PC-9 (cell line): ENCODE results near the gene SIPA1L2. TPM values are rescaled to one million over a fixed set of nuclear protein-coding genes. Genes with fewer than 3 reads are reported as not detected.

Experiments
- BruUV-seq: library from RNA; stranded (reverse); fragments of 400-500 nt; replicated peaks from 2 replicates; lab custom pipeline; 2021; lab: Mats Ljungman, UMichigan
- CTCF ChIA-PET: fragments of 300-600 bp; sonication (Branson Sonifier 250); formaldehyde crosslinking; loops from one replicate; lab custom pipeline; 2022; ENCODE audit warnings: antibody characterized with exemption; lab: Charles Lee
- POLR2A ChIA-PET: fragments of 300-600 bp; sonication (Branson Sonifier 250); formaldehyde crosslinking; loops from one replicate; lab custom pipeline; 2022; ENCODE audit warnings: antibody characterized with exemption; ENCODE audit not compliant: unreplicated experiment; lab: Charles Lee
- DNase-seq, 2 experiments: peaks; one replicate each; pipeline versions ENCODE4 v3.0.0 to v3.0.0-alpha.2; 2015 to 2022; ENCODE audit warnings: mixed read lengths in 1 of 2
- H2AFZ ChIP-seq: fragments of 200-600 bp; sonication (generic); 2 replicates; pipeline ENCODE4 v1.8.1; 2017; ENCODE audit warnings: antibody characterized with exemption
- H3F3A ChIP-seq: fragments of 200-600 bp; sonication (generic); 2 replicates; pipeline ENCODE4 v1.8.1; 2017; ENCODE audit warnings: antibody characterized with exemption, mild to moderate bottlenecking, low read depth; ENCODE audit not compliant: insufficient read depth
- H3K27ac ChIP-seq: fragments of 200-600 bp; sonication (generic); 2 replicates; pipeline ENCODE4 v1.6.1; 2016; ENCODE audit warnings: mixed run types
- H3K27me3 ChIP-seq: fragments of 200-600 bp; sonication (generic); 2 replicates; pipeline ENCODE4 v1.6.1; 2016; ENCODE audit warnings: low read depth, mixed run types; ENCODE audit not compliant: insufficient read depth
- H3K36me3 ChIP-seq: fragments of 200-600 bp; sonication (generic); 2 replicates; pipeline ENCODE4 v1.6.1; 2016; ENCODE audit warnings: low read depth, mixed run types
- H3K4me1 ChIP-seq: fragments of 200-600 bp; sonication (generic); replicated peaks from 2 replicates; pipeline ENCODE4 v1.6.1; 2016; ENCODE audit warnings: mixed run types; ENCODE audit not compliant: insufficient read depth
- H3K4me2 ChIP-seq: fragments of 200-600 bp; sonication (generic); 2 replicates; pipeline ENCODE4 v1.6.1; 2017; ENCODE audit warnings: mixed run types
- H3K4me3 ChIP-seq: fragments of 200-600 bp; sonication (generic); 2 replicates; pipeline ENCODE4 v1.6.1; 2016; ENCODE audit warnings: mixed run types
- H3K79me2 ChIP-seq: fragments of 200-600 bp; sonication (generic); 2 replicates; pipeline ENCODE4 v1.6.1; 2017; ENCODE audit warnings: low read depth, mixed run types
- H3K9me2 ChIP-seq: fragments of 200-600 bp; sonication (generic); 2 replicates; pipeline ENCODE4 v1.8.1; 2017; ENCODE audit warnings: mild to moderate bottlenecking; ENCODE audit not compliant: insufficient read depth
- H3K9me3 ChIP-seq: fragments of 200-600 bp; sonication (generic); 2 replicates; pipeline ENCODE4 v1.8.1; 2016; ENCODE audit warnings: low read depth; ENCODE audit not compliant: insufficient read depth
- H4K20me1 ChIP-seq: fragments of 200-600 bp; sonication (generic); 2 replicates; pipeline ENCODE4 v1.8.1; 2017; ENCODE audit not compliant: insufficient read depth
- CTCF ChIP-seq: fragments of 200-600 bp; sonication (generic); conservative IDR thresholded peaks from 2 replicates; pipeline ENCODE4 v1.6.1; 2017; ENCODE audit warnings: mixed run types, antibody characterized with exemption, mild to moderate bottlenecking, moderate library complexity
- EZH2 ChIP-seq: fragments of 200-600 bp; sonication (generic); IDR thresholded peaks from 2 replicates; pipeline ENCODE4 v1.8.0; 2017; ENCODE audit warnings: antibody characterized with exemption, low read depth
- intact Hi-C: fragments of 100-400 bp; cut with micrococcal nuclease; formaldehyde crosslinking; loops from one replicate; pipeline ENCODE4 v1.10.0; 2022; ENCODE audit not compliant: unreplicated experiment
- total RNA-seq: library from RNA; stranded (reverse); gene quantifications from 2 replicates; pipeline ENCODE4 v1.2.3, GENCODE V29; 2021

The SIPA1L2 gene
- total RNA-seq, 1 experiment from 2014 or later = not detected

GRCh38 chr1:232597721-232598120 lies 32.2 kb downstream of the SIPA1L2 start:
- intact Hi-C loops = no loop called here
- Histone ChIP-seq H3K27ac (no peak overlapping the region), H3K79me2 (no peaks in the 10 kb centered on the region), H3K4me3 (no peak overlapping the region), H3K9me2 (no peaks in the 10 kb centered on the region), H3K4me2 (no peak overlapping the region), H3K9me3 (no peaks in the 10 kb centered on the region), H3K27me3 (no peaks in the 10 kb centered on the region), H4K20me1 (no peaks in the 10 kb centered on the region), H3K36me3 (no peaks in the 10 kb centered on the region), H2AFZ (no peak overlapping the region), H3F3A (peaks cover 6% of the 10 kb centered on the region; the same call in 1 of the 2 replicates), H3K4me1 (peaks cover 25% of the 10 kb centered on the region)
- ChIA-PET POLR2A (no interaction called here), CTCF (no interaction called here)
- no TSS peak for BruUV-seq
- no peak for TF ChIP-seq EZH2
- TF ChIP-seq CTCF = no peak
- no peak for DNase-seq

DNA sequence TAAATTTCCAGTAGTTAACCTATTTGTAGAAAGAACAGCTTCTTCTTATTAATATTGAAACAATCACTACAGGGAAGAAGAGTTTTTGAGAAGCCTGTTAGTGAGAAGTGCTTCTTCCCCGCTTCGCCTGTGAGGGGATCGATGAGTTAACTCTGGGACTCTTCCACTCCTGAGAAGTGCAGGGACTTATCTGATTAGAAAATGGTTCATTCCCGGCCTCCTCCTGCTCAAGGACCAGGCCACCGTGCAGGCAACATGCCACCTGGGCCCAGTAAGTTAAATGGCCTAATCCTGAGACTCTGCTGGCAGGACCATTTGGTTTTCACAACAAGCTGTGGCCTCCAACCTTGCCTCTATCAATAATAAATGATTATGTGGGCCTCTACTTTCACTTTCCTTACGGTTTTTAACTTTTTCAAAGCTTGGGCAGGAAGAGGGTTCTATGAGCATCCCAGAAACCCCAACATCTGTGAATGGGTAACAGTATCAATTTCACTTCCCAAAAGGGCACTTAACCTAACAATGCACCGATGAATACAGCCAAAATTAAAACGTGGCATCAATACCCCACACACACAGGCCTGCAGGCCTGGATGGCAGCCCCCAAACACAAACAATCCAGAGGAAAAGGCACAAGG lies 33.1 kb downstream of the SIPA1L2 start:
- Histone ChIP-seq H3K4me3 (no peak overlapping the region), H3F3A (peaks cover 6% of the 10 kb centered on the region; the same call in 1 of the 2 replicates), H3K36me3 (no peaks in the 10 kb centered on the region), H2AFZ (no peak overlapping the region), H3K9me3 (no peaks in the 10 kb centered on the region), H4K20me1 (no peaks in the 10 kb centered on the region), H3K27me3 (no peaks in the 10 kb centered on the region), H3K4me1 (peaks cover 25% of the 10 kb centered on the region), H3K27ac (no peak overlapping the region), H3K79me2 (no peaks in the 10 kb centered on the region), H3K4me2 (no peak overlapping the region), H3K9me2 (no peaks in the 10 kb centered on the region)
- ChIA-PET CTCF (no interaction called here), POLR2A (no interaction called here)
- no peak for DNase-seq
- no TSS peak for BruUV-seq
- intact Hi-C loops = no loop called here
- TF ChIP-seq CTCF (no peak), EZH2 (no peak)

DNA sequence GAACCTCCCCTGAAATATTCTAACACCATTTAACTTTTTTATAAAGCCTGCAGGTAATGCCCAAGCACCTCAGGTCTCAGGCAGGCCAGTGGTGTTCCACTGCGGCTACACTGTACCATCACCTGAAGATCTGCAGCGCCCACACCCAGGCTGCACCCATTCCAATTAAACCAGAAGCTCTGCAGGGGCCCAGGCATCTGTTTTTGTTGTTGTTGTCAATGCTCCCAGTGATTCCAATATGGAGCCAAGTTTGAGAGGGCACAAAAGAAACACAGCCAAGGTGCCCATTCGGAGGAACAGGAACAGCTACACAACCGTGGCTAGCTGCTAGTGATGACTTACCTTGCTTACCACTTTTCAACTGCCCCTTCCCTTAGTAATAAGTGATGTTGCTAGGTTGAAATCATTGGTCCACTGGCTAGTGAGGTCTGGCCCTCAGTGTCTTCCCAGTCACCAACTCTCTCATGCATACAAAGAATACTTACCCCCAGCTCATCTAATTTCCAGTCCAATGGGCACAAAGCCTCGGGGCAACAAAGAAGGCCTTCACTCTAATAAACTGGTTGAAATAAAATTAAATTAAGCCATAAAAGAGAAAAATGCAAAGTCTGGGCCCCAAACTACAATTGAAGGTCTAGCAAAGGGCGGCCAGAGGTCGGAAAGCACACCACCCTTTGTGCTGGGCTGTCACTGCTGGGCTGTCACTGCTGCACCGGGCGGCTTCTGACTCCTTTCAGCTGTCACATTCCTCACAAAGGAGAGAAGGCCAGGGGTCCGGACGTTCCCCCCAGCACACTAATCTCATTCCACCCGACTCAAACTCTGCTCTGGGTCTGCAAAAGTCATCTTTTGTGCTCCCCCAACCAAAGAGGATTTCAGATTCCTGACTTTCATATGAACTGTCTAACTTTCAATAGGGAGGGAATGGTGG lies 34.9 kb downstream of the SIPA1L2 start:
- Histone ChIP-seq H3F3A (peaks cover 2% of the 10 kb centered on the region; the same call in 1 of the 2 replicates), H3K79me2 (no peaks in the 10 kb centered on the region), H3K27me3 (no peaks in the 10 kb centered on the region), H3K36me3 (no peaks in the 10 kb centered on the region), H3K9me2 (no peaks in the 10 kb centered on the region), H4K20me1 (no peaks in the 10 kb centered on the region), H3K27ac (no peak overlapping the region), H3K4me1 (peaks cover 11% of the 10 kb centered on the region), H3K4me2 (no peak overlapping the region), H3K4me3 (no peak overlapping the region), H3K9me3 (no peaks in the 10 kb centered on the region), H2AFZ (no peak overlapping the region)
- no peak for TF ChIP-seq EZH2
- TF ChIP-seq CTCF = no peak
- BruUV-seq = no TSS peak
- intact Hi-C loops = no loop called here
- DNase-seq = no peak
- CTCF ChIA-PET = no interaction called here
- POLR2A ChIA-PET = no interaction called here
